HG02981 (cell line): Measurements from ENCODE around the gene NFATC2IP.
"Not testable (repeated sequence)": the region's sequence is repeated elsewhere in the genome, so short reads cannot be mapped to it uniquely, and the experiment has no call there.

Experiments used
- ATAC-seq: cut with Tn5 transposase; IDR thresholded peaks from one replicate; pipeline ENCODE4 v1.9.1; 2021; ENCODE audit warnings: mild to moderate bottlenecking, moderate library complexity; ENCODE audit not compliant: unreplicated experiment

The NFATC2IP gene

GRCh38 chr16:28925386-28926228, 25.1 kb upstream of the NFATC2IP start:
- ATAC-seq, result peak; percentile 26

- not testable (repeated sequence) for ATAC-seq
These were observed 24.5 kb upstream of the NFATC2IP start for GRCh38 chr16:28926284-28926683.

- no peak for ATAC-seq
These were observed 22.9 kb upstream of the NFATC2IP start for GRCh38 chr16:28927815-28928214.

- ATAC-seq, result no peak
These were observed 20.5 kb upstream of the NFATC2IP start for GRCh38 chr16:28930203-28930602.

GRCh38 chr16:28930652-28931051, 20.1 kb upstream of the NFATC2IP start:
- no peak for ATAC-seq

GRCh38 chr16:28931801-28932225, 18.9 kb upstream of the NFATC2IP start, which contains the start of gene CD19:
CD19 (plus strand) TSS chr16:28931971; CDS start chr16:28932001, 30 bp downstream.
- ATAC-seq, result no peak

- ATAC-seq, result no peak
These were observed 18.2 kb upstream of the NFATC2IP start for GRCh38 chr16:28932339-28933141.

- no peak for ATAC-seq
These were observed 17.6 kb upstream of the NFATC2IP start for GRCh38 chr16:28933171-28933570.

GRCh38 chr16:28935346-28935745, 15.4 kb upstream of the NFATC2IP start:
- ATAC-seq, result no peak

GRCh38 chr16:28935924-28936783, 14.6 kb upstream of the NFATC2IP start:
- peak; percentile 76 for ATAC-seq

- no peak for ATAC-seq
These were observed 14.0 kb upstream of the NFATC2IP start for GRCh38 chr16:28936784-28937155.

- ATAC-seq, result no peak
These were observed 13.4 kb upstream of the NFATC2IP start for GRCh38 chr16:28937222-28937876.

- ATAC-seq, result no peak
These were observed 12.0 kb upstream of the NFATC2IP start for GRCh38 chr16:28938721-28939120.

- ATAC-seq, result not testable (repeated sequence)
These were observed 10.9 kb upstream of the NFATC2IP start for GRCh38 chr16:28939825-28940224.

GRCh38 chr16:28943281-28943680, 7.5 kb upstream of the NFATC2IP start:
- no peak for ATAC-seq

- no peak for ATAC-seq
These were observed 4.1 kb upstream of the NFATC2IP start for GRCh38 chr16:28946681-28947080.

- ATAC-seq, result peak; percentile 21
These were observed 740 bp downstream of the NFATC2IP start for GRCh38 chr16:28951410-28951943.

- ATAC-seq, result no peak
These were observed 7.5 kb downstream of the NFATC2IP start for GRCh38 chr16:28958216-28958615.

- ATAC-seq, result no peak
These were observed 8.1 kb downstream of the NFATC2IP start for GRCh38 chr16:28958836-28959235.

GRCh38 chr16:28964072-28964471, 13.3 kb downstream of the NFATC2IP start:
- ATAC-seq, result no peak
